ENCODE measurements around the gene KIF26B.
"Not testable (repeated sequence)": the region's sequence is repeated elsewhere in the genome, so short reads cannot be mapped to it uniquely, and the experiment has no call there.

Gene KIF26B

DNA sequence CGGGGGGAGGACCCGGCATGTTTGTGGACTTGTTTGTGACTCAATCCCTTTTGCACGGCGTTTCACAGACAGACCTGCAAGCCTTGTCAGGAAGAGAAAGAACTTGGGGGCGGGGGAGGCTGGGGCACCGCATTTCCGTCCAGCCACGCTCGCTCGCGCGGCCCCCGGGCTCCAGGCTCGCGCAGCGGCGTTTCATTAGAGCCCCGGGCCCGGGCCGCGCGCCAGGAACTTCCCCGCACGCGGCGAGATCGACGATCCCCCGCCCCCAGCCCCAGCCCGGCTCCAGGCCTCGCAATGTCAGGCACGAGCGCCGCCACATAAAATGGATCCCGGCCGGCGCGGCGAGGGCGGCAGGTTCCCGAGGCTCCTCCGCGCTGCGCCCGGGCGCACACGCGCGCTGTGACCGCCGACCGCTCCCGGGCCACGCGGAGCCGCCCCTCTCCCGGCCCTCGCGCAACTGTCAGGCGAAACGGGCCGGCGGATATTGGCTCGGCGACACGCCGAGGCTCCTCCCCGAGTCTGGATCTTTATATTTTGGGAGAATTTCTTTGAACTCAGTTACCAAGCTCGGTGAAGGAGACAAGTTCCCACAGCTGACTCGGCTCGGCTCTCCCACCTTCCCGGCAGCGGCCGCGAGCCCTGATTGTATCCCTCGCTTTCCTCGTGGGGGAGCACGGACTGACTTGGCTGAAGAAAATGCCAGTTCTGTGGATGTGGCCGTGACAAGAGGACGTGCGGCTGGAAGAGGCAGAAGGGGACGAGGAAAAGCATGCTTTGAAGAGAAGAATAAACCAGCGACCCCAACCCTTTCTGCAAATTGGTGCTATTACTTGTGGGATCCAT, at the start of gene KIF26B:
KIF26B (plus strand) TSS at position 557 of the 843 bp plus-strand sequence. CDS start 440 bp downstream, outside the sequence.
- DNase-seq (ENCODE audit: low read depth in 2 of 2) = no peak

DNA sequence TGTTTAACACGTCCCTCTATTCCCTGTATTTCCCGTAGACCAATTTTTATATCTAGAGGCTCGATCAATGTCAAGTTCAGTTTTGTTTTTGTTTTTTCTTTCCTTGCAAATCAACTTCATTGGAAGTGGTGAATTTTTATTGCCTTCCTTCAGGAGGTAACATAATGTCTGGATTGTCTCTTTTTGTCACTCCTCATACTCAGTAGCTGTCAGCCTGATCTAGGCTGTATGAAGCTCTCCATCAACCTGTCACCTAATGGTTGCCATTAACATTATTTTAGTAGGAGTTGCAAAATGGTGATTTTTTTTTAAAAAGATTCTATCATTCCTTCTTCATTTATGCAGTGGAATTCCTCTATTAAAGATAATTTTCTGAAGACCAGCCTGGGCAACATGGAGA, 49.7 kb upstream of the KIF26B start:
- no peak for DNase-seq (ENCODE audit: low read depth in 2 of 2)

DNA sequence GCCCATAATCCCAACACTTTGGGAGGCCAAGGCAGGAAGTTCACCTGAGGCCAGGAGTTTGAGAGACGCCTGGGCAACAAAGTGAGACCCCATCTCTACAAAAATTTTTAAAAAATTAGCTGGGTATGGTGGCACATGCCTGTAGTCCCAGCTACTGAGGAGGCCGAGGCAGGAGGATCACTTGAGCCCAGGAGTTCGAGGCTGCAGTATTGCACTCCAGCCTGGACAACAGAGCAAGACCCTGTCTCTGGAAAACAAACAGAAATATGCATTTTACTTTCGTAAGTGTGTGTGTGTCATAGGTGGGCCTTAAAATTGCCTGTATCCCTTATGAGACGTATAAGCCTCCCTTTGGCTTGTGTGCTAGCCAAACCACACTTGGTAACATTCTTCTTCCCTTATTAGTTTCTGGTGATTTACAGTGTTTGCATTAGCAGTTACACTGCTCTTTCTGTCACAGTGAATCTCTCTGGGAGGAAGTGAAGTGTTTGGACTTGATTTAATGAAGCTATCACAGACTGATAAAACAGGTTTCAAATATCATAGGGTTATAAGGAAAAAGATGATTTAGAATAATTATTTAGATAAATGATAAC, 48.9 kb upstream of the KIF26B start:
- DNase-seq (ENCODE audit: low read depth in 2 of 2) = no peak

DNA sequence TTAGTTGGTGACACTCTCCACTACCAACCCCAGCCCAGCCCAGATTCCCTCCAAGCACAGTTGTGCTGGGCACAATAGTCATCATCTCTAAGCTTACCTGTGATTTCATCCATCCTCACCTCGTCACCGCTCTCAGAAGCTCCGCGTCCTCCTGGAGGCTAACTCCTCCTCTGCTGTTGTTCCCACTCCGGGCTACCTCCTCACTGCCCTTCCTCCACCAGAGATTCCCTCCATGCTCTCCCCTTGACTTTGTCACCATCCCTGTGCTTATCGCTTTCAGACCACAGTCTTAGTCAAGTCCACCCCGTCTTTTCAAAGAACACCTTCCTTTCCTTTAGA, 47.0 kb upstream of the KIF26B start:
- DNase-seq (ENCODE audit: low read depth in 2 of 2) = no peak

DNA sequence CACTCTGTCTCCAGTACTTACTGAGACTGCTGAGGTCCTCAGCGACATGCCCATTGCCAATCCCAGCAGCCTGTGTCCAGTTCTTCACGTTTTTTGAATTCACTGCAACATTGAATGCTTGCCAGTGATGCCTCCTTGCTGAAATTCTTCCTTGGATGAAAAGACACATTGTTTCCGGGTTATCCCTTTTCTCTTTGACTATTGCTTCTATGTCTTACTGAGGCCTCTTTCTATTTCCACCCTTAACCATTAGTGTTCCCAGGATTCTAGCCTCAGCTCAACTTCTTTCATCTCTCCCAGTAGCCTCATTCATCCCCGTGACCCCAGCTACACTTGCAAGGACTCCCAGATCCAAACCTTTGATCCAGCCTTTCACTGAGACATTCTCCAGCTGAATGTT, 46.5 kb upstream of the KIF26B start:
- DNase-seq (ENCODE audit: low read depth in 2 of 2) = no peak

DNA sequence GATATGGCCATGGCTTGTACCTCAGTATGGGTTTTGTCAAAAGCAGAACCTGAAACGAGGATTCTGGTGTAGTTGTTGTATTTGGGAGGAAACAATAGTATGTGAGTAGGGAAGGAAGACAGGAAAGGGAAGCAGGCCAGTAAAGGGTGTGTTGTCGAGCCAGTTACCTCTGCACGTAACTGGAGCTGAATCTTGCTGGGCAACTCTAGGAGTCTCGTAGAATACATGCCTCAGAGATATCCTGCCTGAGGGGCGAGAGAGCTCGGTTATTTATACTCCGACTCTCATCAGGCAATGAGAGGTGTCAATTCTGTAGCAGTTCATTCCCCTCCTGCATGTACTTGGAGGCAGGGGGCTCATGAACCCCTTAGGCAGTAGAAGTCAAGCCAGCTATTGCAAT, 45.9 kb upstream of the KIF26B start:
- no peak for DNase-seq (ENCODE audit: low read depth in 2 of 2)

DNA sequence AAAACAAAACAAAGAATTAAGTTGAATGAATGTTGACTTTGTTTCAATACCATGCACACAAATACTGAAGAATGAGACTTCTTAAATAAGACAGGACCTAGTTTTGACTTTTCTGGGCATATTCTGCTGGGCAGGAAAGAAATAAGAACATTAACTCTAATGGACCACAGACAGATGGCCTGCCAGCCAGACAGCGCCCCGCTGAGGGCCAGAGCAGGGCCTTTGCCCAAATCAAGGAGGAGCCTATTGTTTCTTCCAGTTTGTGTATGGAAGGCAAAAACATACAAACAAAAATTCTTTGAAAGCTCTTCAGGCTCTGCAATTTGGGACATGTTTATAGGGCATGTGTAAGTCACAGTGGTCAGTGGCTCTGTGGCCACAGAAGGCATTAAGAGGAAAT, 44.4 kb upstream of the KIF26B start:
- no peak for DNase-seq (ENCODE audit: low read depth in 2 of 2)

DNA sequence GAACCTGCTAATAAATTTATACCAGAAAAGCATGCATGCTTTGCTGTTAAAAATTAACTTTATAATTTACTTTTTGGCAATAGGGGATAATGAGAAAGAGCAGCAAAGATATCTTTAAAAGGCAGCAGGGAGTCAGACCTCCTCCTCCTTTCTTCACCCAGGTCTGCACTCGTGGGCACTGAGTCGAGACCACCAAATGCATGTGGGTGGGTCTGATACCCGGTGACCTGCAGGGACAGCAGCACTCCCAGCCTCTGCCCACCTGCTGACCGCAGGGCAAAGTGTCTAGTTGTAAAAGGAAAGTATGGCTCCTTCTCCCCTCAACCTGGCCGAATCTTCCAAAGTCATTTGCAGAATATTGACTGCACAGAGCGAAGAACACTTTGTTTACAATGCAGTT, 43.7 kb upstream of the KIF26B start:
- DNase-seq (ENCODE audit: low read depth in 2 of 2) = no peak

DNA sequence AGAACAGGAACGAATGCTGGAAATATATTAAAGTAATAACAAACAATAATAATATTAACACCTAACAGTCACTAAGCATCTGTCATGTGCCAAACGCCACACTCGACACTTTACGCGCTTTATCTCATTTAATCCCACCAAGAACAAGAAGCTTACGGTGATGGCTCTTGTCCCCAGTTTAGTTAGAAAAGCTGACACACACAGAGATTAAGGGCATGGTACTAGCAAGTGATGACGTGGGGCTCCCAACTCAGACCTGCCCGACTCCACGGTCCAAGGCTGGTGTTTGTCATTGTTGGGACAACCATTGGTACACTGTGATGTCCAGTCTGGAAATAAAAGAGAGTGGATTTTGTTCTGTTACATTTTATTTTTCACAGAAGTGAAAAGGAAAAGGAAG, 41.1 kb upstream of the KIF26B start:
- DNase-seq (ENCODE audit: low read depth in 2 of 2) = no peak

DNA sequence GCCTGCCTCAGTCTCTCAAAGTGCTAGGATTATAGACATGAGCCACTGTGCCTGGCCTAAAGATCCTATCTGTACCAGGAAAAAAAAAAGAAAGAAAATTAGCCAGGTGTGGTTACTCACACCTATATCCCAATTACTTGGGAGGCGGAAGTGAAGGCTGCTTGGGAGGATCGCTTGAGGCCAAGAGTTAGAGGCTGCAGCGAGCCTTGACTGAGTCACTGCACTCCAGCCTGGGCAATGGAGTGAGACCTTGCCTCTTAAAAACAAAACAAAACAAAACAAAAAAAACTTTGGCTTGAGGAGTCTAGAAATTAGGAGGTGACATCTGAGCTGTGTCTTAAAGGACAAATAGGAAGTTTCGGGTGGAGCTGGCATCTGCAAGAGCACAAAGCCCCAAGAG, 38.7 kb upstream of the KIF26B start:
- DNase-seq (ENCODE audit: low read depth in 2 of 2) = no peak

DNA sequence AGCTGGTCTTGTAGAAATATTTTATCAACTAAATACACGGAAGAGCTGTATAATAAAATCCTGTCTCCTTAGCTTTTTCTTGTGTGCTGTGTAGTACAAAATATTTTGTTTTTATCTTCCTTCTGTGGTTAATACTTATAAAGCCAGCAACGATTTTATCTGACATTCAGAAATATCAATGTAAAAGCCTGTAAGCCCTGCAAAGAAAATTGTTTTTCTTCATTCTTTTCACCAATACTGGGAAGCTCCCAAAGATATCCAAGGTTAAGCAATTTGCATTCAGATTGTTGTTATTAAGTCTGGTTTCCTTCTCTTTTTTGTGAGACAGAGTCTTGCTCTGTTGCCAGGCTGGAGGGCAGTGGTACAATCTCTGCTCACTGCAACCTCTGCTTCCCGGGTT, 38.0 kb upstream of the KIF26B start:
- no peak for DNase-seq (ENCODE audit: low read depth in 2 of 2)

DNA sequence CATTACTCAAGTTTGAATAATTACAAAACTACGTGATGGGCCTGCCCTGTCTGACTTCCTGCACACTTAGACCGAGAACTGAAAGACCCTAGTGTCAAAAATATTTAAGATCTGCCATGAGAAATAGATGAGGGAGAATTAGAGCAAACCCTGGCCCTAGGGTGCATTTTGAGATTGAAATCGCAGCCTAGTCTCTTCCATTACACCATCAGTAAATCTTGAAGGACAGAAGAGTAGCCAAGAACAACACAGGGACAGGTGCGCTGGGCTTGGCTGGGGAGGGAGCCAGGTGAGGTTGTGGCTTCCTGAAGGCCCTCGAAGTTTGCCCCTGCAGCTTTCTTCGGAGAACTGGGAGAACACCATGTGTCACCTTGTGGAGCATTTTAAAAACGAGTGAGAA, 36.7 kb upstream of the KIF26B start:
- no peak for DNase-seq (ENCODE audit: low read depth in 2 of 2)

DNA sequence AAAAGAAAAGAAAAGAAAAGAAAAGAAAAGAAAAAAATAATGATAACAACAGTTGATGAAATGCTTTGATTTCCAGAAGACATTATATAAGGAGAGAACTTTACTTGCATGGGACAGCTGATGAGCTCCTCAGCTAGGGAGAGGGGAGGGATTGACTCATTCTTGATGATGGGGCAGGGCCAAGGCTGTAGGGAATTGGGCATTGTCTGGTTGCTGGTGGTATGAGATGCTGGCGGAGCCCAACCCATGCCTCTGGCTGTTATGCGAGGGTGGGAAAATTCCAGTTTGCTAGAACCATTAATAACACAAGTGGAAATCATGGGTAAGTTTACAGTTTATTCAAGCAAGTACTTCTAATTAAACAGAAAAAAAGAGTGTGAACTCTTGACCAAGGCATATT, 36.0 kb upstream of the KIF26B start:
- DNase-seq (ENCODE audit: low read depth in 2 of 2) = no peak

DNA sequence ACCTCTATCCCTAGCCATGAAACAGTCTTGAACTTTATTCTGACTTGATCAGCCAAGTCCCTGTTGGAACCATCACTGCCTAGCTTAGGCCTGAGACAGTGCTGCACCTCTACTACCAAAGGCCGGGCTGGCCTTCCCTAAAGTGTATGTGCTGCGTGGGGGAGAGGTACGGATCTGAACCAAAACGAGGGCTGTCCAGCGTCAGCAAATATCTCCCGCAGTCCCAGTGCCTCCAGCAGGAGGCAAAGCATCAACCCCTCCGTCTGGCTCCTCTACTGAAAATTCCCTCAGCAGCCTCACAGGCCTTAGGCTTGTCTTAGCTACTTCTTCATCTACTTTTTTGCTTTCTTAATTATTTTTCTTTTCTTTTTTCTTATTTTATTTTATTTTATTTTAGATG, 33.3 kb upstream of the KIF26B start:
- DNase-seq (ENCODE audit: low read depth in 2 of 2) = no peak

DNA sequence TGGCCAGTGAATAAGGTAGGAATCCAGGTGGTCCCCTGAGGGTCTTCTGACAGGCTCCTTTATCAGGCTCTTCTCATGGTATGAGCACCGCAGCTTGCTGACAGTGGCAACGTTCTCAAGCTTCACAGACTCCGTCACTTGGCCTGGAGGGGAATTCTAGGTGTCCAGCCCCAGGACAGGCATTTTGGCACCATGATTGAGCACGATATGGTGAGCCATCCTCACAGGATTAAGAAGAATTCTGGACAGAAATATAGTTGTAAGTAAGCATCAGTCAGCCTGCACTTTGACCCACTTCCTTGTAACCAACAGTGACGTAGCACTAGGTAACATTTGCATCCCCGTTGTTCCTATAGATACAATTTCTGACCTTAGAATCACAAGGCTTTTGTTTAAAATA, 30.5 kb upstream of the KIF26B start:
- DNase-seq (ENCODE audit: low read depth in 2 of 2) = no peak

DNA sequence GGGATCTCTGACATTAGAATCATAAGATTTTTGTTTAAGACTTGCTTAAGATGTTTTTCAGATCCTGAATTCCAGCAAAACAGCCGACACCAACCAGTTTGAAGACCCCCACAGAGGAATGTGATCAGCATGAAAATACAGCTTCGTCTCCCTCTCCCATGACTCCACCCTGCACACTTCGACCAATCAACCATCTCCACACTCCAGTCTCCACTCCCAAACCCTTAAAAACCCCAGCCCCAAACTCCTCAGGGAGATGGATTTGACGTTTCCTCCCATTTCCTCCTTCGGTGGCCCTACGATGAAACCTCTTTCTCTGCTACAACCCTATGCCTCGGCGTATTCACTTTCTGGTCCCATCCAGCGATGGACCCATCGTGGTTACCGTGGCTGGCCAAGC, 30.1 kb upstream of the KIF26B start:
- DNase-seq (ENCODE audit: low read depth in 2 of 2) = no peak

DNA sequence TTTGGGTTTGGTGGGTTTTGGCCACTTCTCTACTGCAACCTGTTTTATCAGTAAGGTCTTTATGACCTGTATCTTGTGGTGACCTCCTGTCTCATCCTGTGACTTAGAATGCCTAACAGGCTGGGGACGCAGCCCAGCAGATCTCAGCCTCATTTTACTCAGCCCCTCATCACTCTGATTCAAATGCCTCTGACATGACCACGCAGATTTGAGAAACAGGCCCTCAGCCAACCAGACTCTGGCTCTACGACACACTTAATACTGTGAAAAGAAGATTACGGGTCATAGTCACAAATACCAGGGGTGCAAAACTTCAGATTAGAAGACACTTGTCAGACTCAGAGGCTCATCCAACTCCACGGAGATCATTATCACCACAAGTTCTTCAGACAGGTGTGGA, 28.3 kb upstream of the KIF26B start:
- no peak for DNase-seq (ENCODE audit: low read depth in 2 of 2)

DNA sequence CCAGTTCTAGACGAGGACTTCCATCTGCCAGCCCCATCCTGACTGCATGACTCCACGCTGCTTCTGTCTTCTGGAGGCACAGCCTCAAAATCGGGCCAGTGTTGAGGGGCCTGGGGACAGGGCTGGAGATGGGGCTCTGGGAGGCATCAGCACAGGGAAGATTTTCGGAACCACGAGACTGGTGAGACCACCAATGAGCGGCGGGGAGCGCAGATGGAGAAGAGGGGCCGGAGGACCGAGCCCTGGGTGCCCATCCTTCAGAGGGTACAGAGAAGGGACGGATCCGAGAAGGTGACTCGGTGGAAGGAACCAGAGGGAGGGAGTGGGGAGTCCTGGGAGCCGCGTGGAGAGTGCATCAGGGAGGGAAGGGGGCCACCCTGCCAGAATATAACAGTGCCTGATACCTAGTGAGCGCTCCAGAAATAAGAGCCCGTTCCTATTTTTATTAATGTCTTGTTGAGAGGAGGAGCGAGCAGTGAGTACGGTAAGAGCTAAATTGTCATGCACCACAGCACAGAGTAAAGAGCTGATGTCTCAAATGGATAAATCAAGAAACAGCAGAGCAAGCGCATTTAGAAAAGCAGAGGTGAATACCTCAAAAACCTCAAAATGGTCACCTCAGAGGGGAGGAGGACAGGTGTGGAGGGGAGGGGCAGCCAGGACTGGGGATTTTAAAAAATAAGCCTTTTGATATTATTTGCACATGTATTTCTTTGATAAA, 26.2 kb upstream of the KIF26B start:
- no peak for DNase-seq (ENCODE audit: low read depth in 2 of 2)

DNA sequence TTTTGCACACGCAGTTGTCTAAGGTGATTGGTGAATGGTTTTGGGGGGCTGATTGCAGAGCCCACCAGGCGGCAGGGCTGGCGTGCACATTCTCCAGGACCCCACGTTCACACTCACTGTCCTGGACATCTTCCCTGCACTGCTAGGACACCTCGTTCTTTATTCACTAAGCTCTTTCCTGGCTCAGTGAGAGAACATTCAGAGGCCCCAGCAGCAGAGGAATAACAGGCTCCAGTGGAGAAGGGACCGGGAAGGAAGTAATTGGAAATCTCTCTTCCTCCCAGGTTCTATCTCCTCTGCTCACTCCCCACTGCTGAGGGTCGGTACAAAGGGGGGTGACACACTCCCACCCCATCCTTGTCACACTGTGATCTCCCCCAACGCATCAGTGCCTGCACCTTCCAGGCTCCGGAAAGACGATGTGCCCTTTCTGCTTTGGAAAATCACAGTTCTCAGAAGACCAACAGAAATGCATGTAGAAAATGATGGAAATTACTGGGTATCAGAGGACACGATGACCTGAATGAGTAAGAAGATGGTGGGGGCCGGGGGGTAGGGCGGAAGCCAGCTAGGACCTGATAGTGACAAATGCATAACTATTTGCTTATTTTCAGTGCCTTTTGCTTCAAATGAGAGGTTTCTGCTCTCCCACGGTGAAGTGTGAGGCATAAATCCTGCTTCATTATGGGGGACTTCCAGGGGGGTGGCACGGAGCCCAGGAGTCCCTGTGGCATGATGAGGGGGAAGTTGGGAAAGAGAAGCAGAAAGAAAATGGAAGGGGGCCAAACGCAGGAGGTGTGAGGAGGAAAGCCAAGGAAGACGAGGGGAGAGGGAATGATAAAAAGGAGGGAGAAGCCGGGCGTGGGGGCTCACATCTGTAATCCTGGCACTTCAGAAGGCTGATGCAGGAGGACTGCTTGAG, 25.2 kb upstream of the KIF26B start:
- no peak for DNase-seq (ENCODE audit: low read depth in 2 of 2)

DNA sequence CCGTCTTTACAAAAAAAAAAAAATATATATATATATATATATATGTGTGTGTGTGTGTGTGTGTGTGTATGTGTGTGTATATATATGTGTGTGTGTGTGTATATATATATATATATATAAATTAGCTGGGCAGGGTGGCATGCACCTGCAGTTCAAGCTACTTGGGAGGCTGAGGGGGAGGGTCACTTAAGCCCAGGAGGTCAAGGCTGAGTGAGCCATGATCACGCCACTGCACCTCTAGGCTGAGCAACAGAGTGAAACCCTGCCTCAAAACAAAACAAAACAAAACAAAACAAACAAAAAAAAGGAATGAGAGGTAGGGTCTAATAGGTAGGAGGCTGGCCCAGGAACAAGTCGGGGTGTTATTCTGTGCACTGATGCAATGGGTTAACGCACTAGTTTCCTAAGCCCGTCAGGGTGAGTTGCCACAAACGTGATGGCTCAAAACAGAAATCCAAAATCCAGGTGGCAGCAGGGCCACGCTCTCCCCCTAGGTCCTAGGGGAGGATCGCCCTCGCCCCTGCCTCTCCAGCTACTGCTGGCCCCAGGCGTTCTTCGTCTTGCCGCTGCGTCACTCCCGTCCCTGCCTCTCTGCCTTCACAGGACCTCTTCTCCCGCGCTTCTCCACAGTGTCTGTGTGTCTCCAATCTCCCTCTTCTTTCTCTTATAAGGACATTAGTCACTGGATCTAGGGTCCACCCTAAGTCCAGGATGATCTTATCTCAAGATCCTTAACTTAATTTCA, 24.3 kb upstream of the KIF26B start:
- not testable (repeated sequence) for DNase-seq (ENCODE audit: low read depth in 2 of 2)

DNA sequence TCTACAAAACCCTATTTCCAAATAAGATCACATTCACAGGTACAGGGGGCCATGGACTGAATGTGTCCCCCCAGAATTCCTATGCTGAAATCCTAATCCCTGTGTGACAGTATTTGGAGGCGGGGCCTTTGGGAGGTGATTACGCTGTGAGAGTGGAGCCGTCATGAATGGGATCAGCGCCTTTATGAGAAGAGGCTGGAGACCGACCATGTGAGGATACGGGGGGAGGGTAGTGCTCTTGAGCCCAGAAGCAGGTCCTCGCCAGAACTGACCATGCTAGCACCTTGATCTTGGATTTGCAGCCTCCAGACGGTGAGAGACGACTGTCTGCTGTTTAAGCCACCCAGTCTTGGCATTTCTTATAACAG, 23.8 kb upstream of the KIF26B start:
- no peak for DNase-seq (ENCODE audit: low read depth in 2 of 2)

All from stimulated activated CD8-positive, alpha-beta memory T cell treated with anti-CD3 and anti-CD28 coated beads, Interleukin-15, amount 100 ng/mL, for 48 hours (primary cell).